GM19372 (cell line): ENCODE data around the gene DLG2.
A peak's percentile ranks its signal among the peaks of the same experiment; 100 is the strongest.
"Not testable (repeated sequence)": the region's sequence is repeated elsewhere in the genome, so short reads cannot be mapped to it uniquely, and the experiment has no call there.

Source experiments
- ATAC-seq: cut with Tn5 transposase; IDR thresholded peaks from one replicate; pipeline ENCODE4 v1.9.1; 2021; ENCODE audit warnings: mild to moderate bottlenecking, low read depth, moderate library complexity; ENCODE audit not compliant: unreplicated experiment

DLG2 gene

DNA sequence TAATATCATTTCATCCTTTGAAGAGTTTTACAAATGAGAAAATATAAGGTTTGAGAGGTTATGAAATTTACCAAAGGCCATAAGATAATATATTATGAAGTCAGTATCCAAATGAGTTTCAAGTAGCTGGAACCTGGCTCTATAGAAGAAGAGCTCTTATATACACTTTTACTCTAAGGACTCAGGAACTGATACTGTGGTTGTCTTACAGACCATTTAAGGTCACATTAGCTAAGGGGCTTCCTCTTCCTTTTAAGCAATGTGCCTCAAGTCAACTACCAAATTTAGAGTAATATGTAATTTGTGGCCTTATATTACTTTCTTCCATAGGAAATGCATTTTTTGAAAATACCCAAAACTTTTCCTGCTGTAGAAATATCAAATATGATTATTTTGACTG, 369.3 kb downstream of the DLG2 start:
- ATAC-seq, result no peak

DNA sequence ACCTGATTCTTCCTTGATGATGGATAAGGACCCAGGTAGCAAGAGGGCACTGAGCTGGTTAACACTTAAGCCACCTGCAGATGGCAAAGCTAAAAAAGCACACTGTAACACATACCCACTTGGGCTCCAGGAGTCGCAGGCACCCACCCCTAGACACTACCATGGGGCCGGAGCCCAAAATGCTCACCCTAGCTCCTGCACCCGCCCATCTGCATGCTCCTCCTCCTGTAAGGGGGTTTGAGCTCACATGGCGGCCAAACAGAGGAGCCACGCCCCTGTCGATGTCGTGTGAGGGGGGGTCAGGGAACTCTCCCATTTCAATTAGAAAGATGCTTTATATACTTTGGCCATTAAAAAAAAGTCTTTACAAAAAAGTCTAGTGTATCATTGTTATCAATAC, 370.7 kb downstream of the DLG2 start:
- no peak for ATAC-seq

DNA sequence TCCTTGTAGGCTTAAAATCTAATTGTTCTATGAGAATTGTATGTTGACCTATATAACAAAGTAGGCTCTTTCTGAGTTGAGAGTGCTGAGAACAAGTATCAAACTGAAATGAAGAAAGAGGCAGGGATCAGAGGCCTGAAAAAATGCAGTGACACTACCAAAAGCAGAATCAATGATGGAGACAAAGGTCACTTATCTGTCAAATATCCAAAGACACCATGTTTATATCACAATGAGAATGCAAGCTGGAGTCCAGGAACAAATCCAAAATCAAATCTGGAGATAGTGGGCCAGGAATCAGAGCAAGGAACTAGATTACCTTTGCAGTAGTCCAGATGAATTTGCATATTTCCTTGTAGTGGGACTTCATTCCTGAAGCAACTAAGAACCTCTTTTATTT, 377.7 kb downstream of the DLG2 start:
- ATAC-seq, result no peak

DNA sequence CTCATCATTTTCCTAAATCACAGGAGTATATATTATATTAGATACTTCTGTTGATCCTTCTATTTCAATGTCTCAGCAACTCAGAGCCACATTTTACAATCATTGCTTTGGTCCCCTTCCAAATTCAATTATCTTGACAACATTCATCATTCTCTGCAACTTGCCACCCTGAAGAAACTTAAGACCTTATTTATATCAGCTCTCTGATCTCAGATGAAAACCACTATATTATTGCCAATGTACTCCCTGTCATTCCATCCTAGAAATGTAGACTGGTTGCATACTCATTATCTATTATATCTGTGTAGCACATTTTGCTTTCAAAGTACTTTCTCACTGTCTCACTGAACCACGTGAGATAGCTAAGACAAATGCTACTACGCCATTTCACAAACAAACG, 379.3 kb downstream of the DLG2 start:
- ATAC-seq, result no peak

DNA sequence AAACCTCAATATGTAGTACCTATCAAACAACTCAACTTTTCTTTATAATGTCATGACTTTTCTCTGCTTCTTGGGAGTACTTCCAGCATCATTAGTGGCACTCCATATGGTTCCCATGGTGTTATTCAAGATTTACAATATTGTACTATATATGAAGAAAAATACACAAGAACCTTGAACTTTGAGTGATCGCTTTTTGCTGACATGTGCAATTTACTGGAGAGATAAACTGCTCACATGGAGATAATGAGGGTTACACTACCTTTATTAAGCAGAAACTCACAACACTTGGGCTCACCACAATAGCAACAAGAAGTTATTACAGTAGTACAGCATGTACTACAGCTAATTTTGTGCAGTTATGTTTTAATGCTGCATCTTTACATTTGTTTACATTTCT, 388.2 kb downstream of the DLG2 start:
- ATAC-seq, result no peak

DNA sequence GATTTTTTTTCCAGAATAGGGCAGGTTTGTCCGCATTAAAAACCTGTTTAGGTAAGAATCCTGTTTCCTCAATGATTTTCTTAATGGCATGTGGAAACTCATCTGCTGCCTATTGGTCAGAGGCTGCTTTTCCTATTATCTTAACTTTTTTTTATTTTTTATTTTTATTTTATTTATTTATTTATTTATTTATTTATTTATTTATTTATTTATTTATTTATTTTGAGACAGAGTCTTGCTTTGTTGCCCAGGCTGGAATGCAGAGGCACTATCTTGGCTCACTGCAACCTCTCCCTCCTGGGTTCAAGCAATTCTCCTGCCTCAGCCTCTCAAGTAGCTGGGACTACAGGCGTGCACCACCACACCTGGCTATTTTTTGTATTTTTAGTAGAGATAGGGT, 389.1 kb downstream of the DLG2 start:
- ATAC-seq, result not testable (repeated sequence)

DNA sequence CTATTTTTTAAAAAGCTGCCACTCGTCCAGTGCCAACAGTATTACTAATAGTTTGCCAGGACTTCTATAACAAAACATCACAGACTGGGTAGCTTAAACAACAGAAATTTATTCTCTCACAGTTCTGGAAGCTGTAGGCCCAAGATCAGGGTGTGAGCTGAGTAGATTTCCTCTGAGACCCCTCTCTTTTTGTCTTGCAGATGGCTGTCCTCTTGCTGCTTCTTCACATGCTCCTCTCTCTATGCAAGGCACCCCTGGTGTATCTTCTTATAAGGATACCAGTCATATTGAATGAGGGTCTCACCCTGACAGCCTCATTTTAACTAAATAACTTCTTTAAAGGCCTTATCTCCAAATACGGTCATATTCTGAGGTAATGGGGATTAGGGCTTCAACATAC, 390.9 kb downstream of the DLG2 start:
- no peak for ATAC-seq

DNA sequence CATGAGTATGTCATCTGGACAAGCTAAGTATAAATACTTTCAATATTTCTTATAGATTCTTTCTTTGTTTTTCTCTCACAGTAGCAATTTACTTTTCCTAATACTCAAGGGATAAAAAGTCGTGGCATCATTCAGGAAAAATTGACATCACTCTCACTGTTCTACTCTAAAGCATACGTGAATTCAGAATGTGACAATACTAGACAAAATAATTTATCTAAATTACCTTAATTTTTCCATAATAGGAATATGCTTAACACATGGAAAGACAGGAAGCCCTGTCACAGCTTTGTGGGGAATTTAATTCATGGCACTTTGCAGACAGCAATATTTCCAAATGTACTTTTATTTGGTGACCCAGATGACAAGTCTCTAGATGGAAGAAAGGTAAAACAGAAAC, 394.6 kb downstream of the DLG2 start:
- ATAC-seq, result no peak

DNA sequence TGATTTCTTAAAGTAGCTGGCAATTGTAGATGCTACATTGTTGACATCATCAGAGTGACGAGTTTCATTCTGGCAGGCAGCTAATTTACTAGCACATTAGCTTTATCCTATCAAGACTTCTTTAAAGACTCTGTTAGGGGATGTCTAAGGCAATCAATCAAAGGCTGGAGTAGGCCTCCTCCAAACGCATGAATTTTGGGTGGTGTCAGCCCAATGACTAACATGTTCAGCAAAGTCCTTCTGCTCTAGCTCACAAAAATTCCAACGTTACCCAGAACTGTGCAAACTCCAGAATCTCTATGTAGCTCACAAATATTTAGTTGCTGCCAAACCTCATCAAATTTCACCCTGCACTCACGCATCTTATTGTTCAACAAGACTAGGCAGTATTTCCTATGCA, 395.6 kb downstream of the DLG2 start:
- ATAC-seq, result no peak

DNA sequence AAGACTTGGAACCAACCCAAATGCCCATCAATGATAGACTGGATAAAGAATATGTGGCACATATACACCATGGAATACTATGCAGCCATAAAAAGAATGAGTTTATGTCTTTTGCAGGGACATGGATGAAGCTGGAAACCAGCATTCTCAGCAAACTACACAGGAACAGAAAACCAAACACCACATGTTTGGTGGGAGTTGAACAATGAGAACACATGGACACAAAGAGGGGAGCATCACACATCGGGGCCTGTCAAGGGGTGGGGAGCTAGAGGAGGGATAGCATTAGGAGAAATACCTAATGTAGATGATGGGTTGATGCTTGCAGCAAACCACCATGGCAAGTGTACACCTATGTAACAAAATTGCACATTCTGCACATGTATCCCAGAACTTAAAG, 397.4 kb downstream of the DLG2 start:
- not testable (repeated sequence) for ATAC-seq

DNA sequence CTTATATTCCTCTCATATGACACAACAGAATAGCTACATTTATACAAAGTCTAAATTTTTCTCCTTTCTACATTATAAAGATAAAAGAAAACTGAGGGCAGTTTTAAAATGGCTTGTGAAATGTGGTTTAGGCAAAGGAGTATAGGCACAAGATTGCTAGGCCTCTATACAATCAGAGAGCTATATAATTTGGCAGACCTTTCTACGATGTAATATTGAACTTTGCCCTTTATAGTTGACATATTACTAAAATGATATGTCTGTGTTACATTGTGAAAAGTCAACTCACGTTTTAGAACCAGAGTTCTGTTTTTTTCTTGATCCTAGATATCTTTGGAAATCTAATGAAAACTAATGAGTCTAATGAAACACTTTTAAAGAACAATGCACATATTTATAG, 430.2 kb downstream of the DLG2 start:
- no peak for ATAC-seq

DNA sequence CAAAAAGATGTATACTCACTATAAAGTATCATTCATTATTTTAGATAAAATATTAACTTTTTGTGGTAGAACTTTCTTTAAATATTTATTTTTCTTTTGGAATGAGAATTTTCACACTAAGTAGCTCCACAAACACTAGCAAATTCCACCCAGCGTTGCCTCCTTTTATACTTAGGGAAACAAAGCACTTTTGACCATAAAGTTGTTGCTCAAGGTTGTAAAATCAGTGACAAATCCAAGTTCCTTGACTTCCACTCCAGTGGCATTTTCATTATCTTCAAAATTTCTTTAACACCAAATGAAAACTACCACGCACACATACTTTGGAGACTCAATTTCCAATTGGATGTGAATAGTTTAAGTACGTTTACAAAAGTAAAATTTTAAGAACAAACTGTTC, 431.2 kb downstream of the DLG2 start:
- ATAC-seq, result no peak

DNA sequence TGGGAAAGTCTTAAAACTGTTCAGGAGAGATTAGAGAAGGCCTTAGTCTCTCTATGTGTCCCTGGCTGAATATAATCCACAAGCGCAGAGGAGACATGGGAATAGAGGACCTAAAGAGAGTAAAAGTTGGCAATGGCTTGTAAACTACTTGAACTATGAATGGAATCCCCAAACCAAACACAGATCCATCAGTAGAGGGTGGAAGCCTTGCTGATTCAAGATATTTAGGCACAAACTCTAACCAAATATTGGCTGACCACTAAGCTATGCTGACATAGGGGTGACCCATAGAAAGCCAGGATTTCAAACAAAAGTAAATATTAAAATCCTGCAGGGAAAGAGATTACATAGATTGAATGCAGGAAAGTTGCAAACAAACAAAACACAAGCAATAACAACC, 439.2 kb downstream of the DLG2 start:
- ATAC-seq, result no peak

DNA sequence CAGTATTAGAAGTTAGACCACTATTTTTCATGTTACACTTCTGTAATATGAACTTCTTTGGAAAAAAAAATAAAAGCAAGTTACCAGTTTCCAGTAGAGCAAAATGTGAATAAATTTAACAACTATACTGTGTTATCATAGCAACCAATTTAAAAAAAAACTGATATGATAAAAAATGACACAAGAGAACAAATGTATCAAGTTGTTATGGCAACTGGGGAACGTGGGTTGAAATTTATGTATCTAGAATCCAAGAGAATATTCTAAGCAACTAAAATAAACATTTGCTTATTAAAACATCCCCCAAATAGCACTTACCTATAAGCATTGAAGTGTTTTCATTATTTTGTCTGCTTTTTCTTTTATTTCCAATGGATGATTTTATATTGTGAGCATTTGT, 442.4 kb downstream of the DLG2 start:
- no peak for ATAC-seq

DNA sequence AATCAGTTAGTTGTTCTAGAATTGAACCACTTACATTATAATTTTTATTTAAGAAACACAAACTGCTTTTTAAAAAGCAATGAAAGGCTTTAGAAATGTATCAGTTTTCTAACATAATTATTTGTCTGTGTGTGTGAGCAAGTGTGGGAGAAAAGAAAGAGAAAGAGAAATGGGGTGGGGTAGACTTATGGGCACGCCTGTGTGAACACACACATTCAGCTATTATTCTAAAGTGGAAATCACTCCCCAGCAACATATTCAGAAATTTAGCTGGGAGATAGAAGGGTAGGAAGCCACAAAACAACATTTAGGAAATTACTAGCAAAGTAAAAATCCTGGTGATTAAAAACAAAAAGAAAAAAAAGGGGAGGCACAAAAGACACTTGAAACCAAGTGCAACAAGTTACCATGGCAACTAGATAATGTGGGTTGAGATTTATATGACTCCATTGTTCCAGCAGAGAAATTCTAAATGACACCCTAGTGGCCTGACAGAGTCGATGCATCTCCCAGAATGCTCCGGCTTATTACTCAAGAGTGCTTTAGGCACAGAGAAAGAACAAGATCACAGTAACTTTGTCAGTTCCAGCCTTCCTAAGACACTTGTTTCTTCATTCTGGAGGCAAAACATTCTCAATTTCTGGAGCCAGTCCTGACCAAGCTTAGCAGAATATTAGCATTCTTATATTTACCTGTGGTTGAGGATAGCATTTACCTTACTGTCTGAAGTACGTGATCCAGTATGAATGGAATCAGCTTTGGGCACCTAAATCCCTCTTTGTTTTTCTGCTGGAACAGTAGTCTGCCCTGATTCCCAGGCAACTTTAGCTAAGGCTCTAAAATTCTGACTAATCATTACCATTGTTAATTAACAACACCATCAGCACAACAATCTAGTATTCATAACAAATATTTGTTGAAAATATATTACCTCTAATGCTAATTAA, 444.4 kb downstream of the DLG2 start:
- peak; percentile 69 for ATAC-seq

DNA sequence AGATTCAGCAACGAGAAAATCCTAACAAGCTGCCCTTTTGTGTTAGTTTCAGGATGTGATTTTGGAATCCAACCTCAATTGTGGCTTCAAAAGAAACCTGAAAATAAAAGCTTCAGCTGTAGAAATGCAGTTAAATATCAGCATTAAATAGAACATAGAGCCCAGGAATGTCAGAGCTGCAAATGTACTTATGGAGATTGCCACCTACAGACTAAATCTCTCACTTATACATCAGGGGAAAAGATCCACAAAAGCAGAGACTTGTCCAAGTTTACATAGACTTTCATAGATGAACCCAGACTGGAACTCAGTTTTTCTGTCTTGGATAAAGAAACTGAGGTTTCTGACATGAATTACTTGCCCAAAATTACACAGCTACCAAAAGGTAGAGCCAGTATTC, 446.6 kb downstream of the DLG2 start:
- no peak for ATAC-seq

DNA sequence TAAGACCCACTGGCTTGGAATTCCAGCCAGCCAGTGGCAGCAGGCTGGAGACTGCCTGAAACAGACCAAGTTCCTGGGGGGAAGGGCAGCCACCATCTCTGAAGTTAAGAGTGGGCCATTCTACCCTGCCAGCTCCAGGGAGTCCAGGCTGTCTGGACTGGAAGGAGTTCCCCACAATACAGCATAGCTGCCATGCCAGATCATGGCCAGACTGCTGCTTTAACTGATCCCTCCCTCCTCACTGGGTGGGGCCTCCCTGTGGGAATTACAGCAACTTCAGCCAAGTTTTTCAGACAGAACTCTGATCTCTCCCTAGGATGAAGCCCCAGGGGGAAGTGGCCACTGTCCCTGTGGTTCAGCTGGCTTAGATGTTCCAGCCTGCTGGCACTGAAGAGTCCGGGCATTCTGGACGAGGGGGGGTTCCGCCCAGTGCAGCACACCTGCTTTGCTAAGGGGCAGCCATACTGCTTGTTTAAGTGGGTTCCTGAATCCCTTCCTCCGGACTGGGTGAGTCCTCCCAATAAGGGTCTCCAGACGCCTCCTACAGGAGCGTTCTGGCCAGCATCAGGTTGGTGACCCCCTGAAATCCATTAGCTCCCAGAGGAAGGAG, 455.4 kb downstream of the DLG2 start:
- ATAC-seq, result no peak

DNA sequence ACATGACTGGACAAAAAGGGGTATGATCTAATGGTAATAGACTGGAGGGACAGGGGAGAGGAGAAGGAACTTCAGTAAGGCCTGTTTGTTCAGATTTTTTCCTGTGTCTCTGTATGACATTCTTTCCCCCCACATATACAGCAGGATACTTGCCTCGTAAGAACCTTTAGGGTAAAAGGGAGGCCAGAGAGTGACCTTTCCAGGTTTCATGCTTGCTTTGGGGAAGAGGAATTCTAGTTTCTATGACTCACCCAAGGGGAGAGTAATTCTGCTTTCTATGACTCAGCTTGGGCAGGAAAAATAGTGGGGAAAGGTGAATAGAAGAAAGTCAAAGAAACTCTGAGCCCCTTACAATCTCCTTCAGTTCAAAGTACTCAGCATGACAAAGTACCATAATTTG, 457.0 kb downstream of the DLG2 start:
- no peak for ATAC-seq

DNA sequence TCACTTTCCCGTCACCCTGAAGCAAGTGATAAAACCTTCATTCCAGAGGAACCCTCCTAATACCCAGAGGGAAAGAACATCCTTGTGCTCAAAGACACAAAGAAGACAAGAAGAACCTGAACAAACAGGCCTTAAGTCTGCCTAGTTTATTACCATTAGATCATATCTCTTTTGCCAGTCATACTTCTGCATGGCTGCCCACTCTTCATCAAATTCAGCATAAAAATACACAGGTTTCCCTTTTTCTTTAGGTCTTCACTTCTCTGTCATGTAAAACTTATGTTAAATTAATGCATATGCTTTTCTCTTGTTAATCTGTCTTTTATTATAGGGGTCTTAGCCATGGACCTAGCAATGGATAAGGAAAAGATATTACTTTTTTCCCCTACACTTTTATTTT, 459.7 kb downstream of the DLG2 start:
- no peak for ATAC-seq

DNA sequence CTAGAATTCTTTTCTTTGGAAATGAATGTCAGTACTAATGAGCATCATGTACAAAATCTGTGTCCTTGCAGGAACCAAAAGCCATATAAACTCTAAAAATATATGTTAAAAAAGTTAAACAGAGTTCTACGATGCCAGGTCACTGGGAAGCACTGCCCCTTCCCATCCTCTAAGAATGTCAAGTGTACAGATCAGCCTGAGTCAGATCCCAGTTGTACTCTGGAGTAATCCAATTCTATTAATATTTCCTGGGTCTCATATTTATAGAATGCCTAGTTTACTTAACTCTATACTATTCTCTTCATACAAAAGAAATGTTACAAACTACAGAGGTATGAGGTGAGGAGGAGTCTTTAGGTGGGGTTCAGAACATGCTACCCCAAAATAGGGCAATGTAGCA, 460.1 kb downstream of the DLG2 start:
- ATAC-seq, result no peak

DNA sequence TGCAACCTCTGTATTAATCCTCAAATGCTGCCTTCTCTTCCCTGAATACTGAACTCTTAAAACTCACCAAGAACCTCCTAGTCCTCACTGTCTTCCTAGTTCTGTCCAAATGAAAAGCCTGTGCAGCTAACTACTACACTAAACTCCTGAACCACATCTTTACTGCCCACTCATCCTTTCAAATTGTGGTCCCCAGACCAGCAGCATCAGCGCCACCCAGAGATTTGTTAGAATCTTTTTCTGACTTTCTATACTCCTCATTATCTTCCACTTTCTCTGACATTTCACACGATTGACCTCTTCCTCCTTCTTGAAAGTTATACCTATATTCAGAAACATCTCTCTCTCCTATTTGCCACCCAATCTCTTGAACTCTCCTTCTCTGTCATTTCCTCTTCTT, 461.3 kb downstream of the DLG2 start:
- ATAC-seq, result no peak

DNA sequence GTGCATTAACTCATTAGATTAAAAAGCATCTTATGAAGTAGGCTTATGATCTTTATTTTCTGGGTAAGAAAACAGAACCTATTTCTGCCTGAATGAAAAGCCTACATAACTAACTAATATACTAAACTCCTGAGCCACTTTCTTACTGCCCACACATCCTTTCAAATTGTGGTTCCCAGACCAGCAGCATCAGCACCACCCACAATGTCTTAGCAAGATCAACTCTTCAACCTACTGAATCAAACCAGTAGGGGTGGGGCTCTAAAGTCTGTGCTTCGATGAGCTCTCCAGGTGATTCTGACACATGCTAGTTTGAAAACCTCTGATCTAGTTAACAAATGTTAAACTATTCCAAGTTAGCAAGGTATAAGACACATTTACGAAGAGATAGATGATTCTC, 462.4 kb downstream of the DLG2 start:
- no peak for ATAC-seq
